RWPE1 (cell line): ENCODE results near the gene ITGB5.

Source experiments
- CTCF ChIA-PET: fragments of 350-600 bp; sonication (Branson Sonifier 250); formaldehyde crosslinking; extraction: SDS; loops from one replicate; lab custom pipeline; 2021; lab: Yijun Ruan, JAX
- POLR2A ChIA-PET: fragments of 400-600 bp; formaldehyde crosslinking; extraction: SDS; loops from one replicate; lab custom pipeline; 2020; ENCODE audit warnings: antibody characterized with exemption; ENCODE audit not compliant: low non-redundant PET; lab: Yijun Ruan, JAX
- DNase-seq: peaks from one replicate; pipeline ENCODE4 v3.0.0; 2012; ENCODE audit warnings: low spot score
- H3K27ac ChIP-seq: fragments of 450-650 bp; 2 replicates; pipeline ENCODE4 v1.5.1; 2017
- CTCF ChIP-seq: fragments of 450-650 bp; conservative IDR thresholded peaks from 2 replicates; pipeline ENCODE4 v1.5.1; 2017; ENCODE audit warnings: low read depth, mild to moderate bottlenecking

ITGB5 gene

GRCh38 chr3:124887177-124887931 is at the start of gene ITGB5:
Gene ITGB5, minus strand, starts transcription at chr3:124887365. Its CDS starts 365 bp downstream, at chr3:124887000.
- POLR2A ChIA-PET = interaction anchor here (1.0 kb wide), 1 partner anchor 42 kb away, joined by 4 read pairs; no protein-coding TSS in a partner anchor
- peak within 1 kb of the TSS; percentile 92 for H3K27ac ChIP-seq
- DNase-seq = peak; percentile 67
- TF ChIP-seq CTCF = no peak
- CTCF ChIA-PET = interaction anchor here (1.0 kb wide), 1 partner anchor 14 kb away, joined by 3 read pairs; no protein-coding TSS in a partner anchor

- DNase-seq = no peak
- ChIA-PET POLR2A (no interaction called here), CTCF (interaction anchor here (0.7 to 0.8 kb wide), 3 partner anchors 8 to 24 kb away, joined by 3 to 4 read pairs (median 3); no protein-coding TSS in a partner anchor)
- no peak for TF ChIP-seq CTCF
- H3K27ac ChIP-seq = no peak overlapping the region
Measured at GRCh38 chr3:124935794-124936542, 48.8 kb upstream of the ITGB5 start.

GRCh38 chr3:124935264-124935663 is 48.1 kb upstream of the ITGB5 start:
- POLR2A ChIA-PET = no interaction called here

GRCh38 chr3:124934577-124934976 is 47.4 kb upstream of the ITGB5 start, which contains the start of gene MUC13:
Gene MUC13, minus strand, starts transcription at chr3:124934751. Its CDS starts 39 bp downstream, at chr3:124934712.
- ChIA-PET CTCF (interaction anchor here (0.5 kb wide), 1 partner anchor 12 kb away, joined by 4 read pairs; no protein-coding TSS in a partner anchor), POLR2A (no interaction called here)
- H3K27ac ChIP-seq = no peak within 1 kb of the TSS
- DNase-seq = no peak
- TF ChIP-seq CTCF = no peak

More at GRCh38 chr3:124935264-124935663, 48.1 kb upstream of the ITGB5 start:
- no peak for TF ChIP-seq CTCF
- CTCF ChIA-PET = interaction anchor here (0.7 kb wide), 1 partner anchor 8 kb away, joined by 3 read pairs; no protein-coding TSS in a partner anchor
- H3K27ac ChIP-seq = no peak overlapping the region
- DNase-seq = no peak

GRCh38 chr3:124928333-124929202 is 41.4 kb upstream of the ITGB5 start:
- peak; percentile 44 for DNase-seq
- no peak overlapping the region for H3K27ac ChIP-seq
- ChIA-PET CTCF (interaction anchor here (0.6 to 1.7 kb wide), 8 partner anchors 10 to 1059 kb away, joined by 3 to 8 read pairs (median 4); partner anchors contain the start of gene ZNF148), POLR2A (no interaction called here)
- TF ChIP-seq CTCF = peak; percentile 83
